K562 (cell line): ENCODE measurements around the gene ATXN1L.

ENCODE experiments used
- ATF2 ChIP-seq: sonication (generic); formaldehyde crosslinking; IDR thresholded peaks from 2 replicates; pipeline ENCODE4 v1.8.1; 2022; ENCODE audit warnings: missing genetic modification reagents
- ATF7 ChIP-seq: fragments of 450-650 bp; IDR thresholded peaks from 2 replicates; pipeline ENCODE4 v1.7.1; 2014; ENCODE audit warnings: mild to moderate bottlenecking, moderate library complexity
- TF ChIP-seq, protein P1 (sequence below), 3 experiments: IDR thresholded peaks in 2 of 3; conservative IDR thresholded peaks in 1 of 3; 2 replicates each; pipeline ENCODE4 v1.5.1; 2011 to 2012; ENCODE audit warnings: low read length in 3 of 3, mild to moderate bottlenecking in 3 of 3, control low read depth in 2 of 3, improper control_type of control experiment in 1 of 3, inconsistent platforms in 1 of 3, low read depth in 1 of 3, mixed read lengths in 1 of 3, moderate library complexity in 1 of 3; ENCODE audit not compliant: insufficient read depth in 2 of 3

- no peak for TF ChIP-seq ATF2 (CRISPR knock-in tag)
- TF ChIP-seq, protein P1, sequence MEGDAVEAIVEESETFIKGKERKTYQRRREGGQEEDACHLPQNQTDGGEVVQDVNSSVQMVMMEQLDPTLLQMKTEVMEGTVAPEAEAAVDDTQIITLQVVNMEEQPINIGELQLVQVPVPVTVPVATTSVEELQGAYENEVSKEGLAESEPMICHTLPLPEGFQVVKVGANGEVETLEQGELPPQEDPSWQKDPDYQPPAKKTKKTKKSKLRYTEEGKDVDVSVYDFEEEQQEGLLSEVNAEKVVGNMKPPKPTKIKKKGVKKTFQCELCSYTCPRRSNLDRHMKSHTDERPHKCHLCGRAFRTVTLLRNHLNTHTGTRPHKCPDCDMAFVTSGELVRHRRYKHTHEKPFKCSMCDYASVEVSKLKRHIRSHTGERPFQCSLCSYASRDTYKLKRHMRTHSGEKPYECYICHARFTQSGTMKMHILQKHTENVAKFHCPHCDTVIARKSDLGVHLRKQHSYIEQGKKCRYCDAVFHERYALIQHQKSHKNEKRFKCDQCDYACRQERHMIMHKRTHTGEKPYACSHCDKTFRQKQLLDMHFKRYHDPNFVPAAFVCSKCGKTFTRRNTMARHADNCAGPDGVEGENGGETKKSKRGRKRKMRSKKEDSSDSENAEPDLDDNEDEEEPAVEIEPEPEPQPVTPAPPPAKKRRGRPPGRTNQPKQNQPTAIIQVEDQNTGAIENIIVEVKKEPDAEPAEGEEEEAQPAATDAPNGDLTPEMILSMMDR (IDR thresholded peaks at IDR 0.05 in 2 of 3, conservative IDR thresholded peaks at IDR 0.05 in 1 of 3; ENCODE audit: insufficient read depth in 2 of 3, low read depth in 1 of 3, low read length in 3 of 3), result peak in 1 of 3 experiments; percentile 39; a peak in 1 of 6 replicates
- TF ChIP-seq ATF7, result no peak
Measured at GRCh38 chr16:71883168-71883848, 37.5 kb downstream of the ATXN1L start.
